H1 (cell line): ENCODE measurements around the gene ASCL1. TPM values are rescaled to one million over a fixed set of nuclear protein-coding genes. Genes with fewer than 3 reads are reported as not detected.

Experiments used
- SP1 ChIP-seq: IDR thresholded peaks from 2 replicates; pipeline ENCODE4 v1.6.1; 2011; ENCODE audit warnings: low read depth, low read length
- TBP ChIP-seq: IDR thresholded peaks from 2 replicates; pipeline ENCODE4 v1.6.1; 2011; ENCODE audit warnings: low read depth, low read length, improper control_type of control experiment
- polyA plus RNA-seq, 7 experiments: library from polyadenylated mRNA; depleted of rRNA in 3 of 7; stranded (reverse) in 5 of 7; unstranded in 2 of 7; fragments of >200 nt in 5 of 7; fragments of 200-250 nt in 2 of 7; gene quantifications; 1 replicate in 5 of 7; 2 replicates in 1 of 7; 4 replicates in 1 of 7; pipeline versions ENCODE4 v1.2.1 to v1.2.3, GENCODE V29; 2011 to 2013; ENCODE audit warnings: missing spikeins in 2 of 7, mixed read lengths in 2 of 7
- total RNA-seq: library from RNA; stranded (reverse); fragmentation: NEBNext Ultra II Directional; extraction: Animal tissue kit (Norgen Biotek cat#: 25700); gene quantifications from 2 replicates; pipeline ENCODE4 v1.2.1, GENCODE V29; 2021

ASCL1 gene
- total and polyA plus RNA-seq, 2 of the 8 experiments (the other 6 are each of a cell fraction or from before 2014, with no cell fraction given): 0.12 TPM; not detected in 1

DNA sequence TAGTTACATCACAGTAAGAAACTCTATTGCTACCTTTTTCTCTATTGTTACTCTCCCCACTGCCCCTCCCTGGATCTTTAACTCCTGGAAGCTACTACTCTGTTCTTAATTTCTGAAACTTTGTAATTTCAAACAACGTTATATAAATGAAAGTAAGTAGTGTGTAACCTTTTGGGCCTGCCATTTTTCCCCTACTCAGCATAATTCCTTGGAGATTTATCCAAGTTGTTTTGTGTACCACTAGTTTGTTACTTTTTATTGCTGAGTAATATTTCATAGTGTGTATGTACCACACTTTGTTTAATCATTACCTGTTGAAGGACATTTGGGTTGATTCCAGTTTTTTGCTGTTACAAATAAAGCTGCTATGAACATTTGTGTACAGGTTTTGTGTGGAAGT is 37.9 kb downstream of the ASCL1 start (continued):
- TF ChIP-seq TBP (no peak), SP1 (no peak)
- TF ChIP-seq, all 59 proteins: peak for 0

Other genes with a start within 250 kb of the ASCL1 start
- 8.9 and 9.0 TPM in 2 replicates for gene PAH, start 40.4 kb upstream of the ASCL1 start, total RNA-seq
- 3.9 and 4.9 TPM in 2 replicates for gene PAH, start 40.4 kb upstream of the ASCL1 start, polyA plus RNA-seq (2011; rRNA removed)